ENCODE measurements around the gene TMEM132D.

- TF ChIP-seq GATA2 (IDR thresholded peaks at IDR 0.05; ENCODE audit: low read depth, low read length) (no peak), GATA3 (IDR thresholded peaks at IDR 0.05; ENCODE audit: low read depth, low read length) (no peak)
Measured at GRCh38 chr12:129486931-129487330, 416.9 kb downstream of the TMEM132D start.
